ENCODE results near the gene C13orf42. TPM values are rescaled to one million over a fixed set of nuclear protein-coding genes. Genes with fewer than 3 reads are reported as not detected.

The C13orf42 gene
- polyA plus RNA-seq, 2 of the 4 experiments (the other 2 are of a cell fraction) = not detected

DNA sequence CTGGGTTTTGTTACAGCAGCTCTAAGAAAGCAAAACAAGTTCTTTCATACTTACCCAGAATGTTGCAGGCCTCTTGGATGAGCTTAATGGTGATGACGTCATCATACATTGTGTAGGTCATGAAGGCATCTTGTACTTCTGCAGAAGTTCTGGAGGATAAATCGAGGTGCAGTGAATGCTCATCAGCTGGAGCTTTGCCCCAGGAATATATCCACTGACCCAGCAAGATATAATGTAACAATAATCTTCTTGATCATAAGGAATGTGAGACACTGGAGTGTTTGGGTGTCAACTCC lies 63.0 kb downstream of the C13orf42 start:
- H3K4me3 ChIP-seq = no peak overlapping the region
- H3K4me2 ChIP-seq = no peak overlapping the region
- ChIA-PET CTCF (interaction anchor here (0.8 kb wide), 1 partner anchor 1050 kb away, joined by 3 read pairs; no protein-coding TSS in a partner anchor), POLR2A (no interaction called here)
- H3K27ac ChIP-seq = no peak overlapping the region
- no peak for DNase-seq (ENCODE audit: low read depth in 1 of 2, low spot score in 1 of 2)
- H3K4me1 ChIP-seq = no peaks in the 10 kb centered on the region
- ATAC-seq = no peak
- TF ChIP-seq NFE2L2 (conservative IDR thresholded peaks at IDR 0.05; ENCODE audit: low read length) (no peak), FOSB (CRISPR knock-in tag; IDR thresholded peaks at IDR 0.05) (no peak), TP53 (CRISPR knock-in tag; IDR thresholded peaks at IDR 0.05) (no peak), TFCP2L1 (CRISPR knock-in tag; IDR thresholded peaks at IDR 0.05) (no peak), GATA3 (IDR thresholded peaks at IDR 0.05; ENCODE audit: borderline replicate concordance) (no peak), FOXS1 (CRISPR knock-in tag; IDR thresholded peaks at IDR 0.05) (no peak), CBX8 (IDR thresholded peaks at IDR 0.05) (no peak), ZSCAN20 (CRISPR knock-in tag; IDR thresholded peaks at IDR 0.05) (no peak), USF2 (IDR thresholded peaks at IDR 0.05) (no peak), RNF2 (IDR thresholded peaks at IDR 0.05; ENCODE audit: borderline replicate concordance, low read depth) (no peak), HOXB5 (CRISPR knock-in tag; IDR thresholded peaks at IDR 0.05) (no peak), ELK1 (IDR thresholded peaks at IDR 0.05; ENCODE audit: low read depth, low read length) (no peak), SMC3 (IDR thresholded peaks at IDR 0.05) (no peak), ESRRA (IDR thresholded peaks at IDR 0.05; ENCODE audit: borderline replicate concordance, low read length) (no peak), HOXA7 (CRISPR knock-in tag; IDR thresholded peaks at IDR 0.05) (no peak), CTCF (IDR thresholded peaks at IDR 0.05) (no peak)
- TF ChIP-seq, protein P1, sequence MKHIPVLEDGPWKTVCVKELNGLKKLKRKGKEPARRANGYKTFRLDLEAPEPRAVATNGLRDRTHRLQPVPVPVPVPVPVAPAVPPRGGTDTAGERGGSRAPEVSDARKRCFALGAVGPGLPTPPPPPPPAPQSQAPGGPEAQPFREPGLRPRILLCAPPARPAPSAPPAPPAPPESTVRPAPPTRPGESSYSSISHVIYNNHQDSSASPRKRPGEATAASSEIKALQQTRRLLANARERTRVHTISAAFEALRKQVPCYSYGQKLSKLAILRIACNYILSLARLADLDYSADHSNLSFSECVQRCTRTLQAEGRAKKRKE (CRISPR knock-in tag; IDR thresholded peaks at IDR 0.05; ENCODE audit: low read depth) = no peak
- TF ChIP-seq, protein P2, sequence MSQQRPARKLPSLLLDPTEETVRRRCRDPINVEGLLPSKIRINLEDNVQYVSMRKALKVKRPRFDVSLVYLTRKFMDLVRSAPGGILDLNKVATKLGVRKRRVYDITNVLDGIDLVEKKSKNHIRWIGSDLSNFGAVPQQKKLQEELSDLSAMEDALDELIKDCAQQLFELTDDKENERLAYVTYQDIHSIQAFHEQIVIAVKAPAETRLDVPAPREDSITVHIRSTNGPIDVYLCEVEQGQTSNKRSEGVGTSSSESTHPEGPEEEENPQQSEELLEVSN (IDR thresholded peaks at IDR 0.05; ENCODE audit: borderline replicate concordance, low read depth) = no peak
- WGBS (ENCODE audit: missing lambda C conversion rate) = 71% methylated on average over 2 of the region's 2 CpGs
- FAIRE-seq = no peak
- no peaks in the 10 kb centered on the region for H3K9me3 ChIP-seq

- no peak overlapping the region for H3K27ac ChIP-seq
- no peak overlapping the region for H3K4me3 ChIP-seq
- CTCF ChIA-PET = interaction anchor here (0.8 kb wide), 1 partner anchor 1050 kb away, joined by 3 read pairs; no protein-coding TSS in a partner anchor
- 77% methylated on average over 6 of the region's 6 CpGs for WGBS (ENCODE audit: missing lambda C conversion rate)
- DNase-seq (ENCODE audit: low read depth in 1 of 2, low spot score in 1 of 2) = no peak
- no peaks in the 10 kb centered on the region for H3K9me3 ChIP-seq
- FAIRE-seq = no peak
- TF ChIP-seq TP53 (CRISPR knock-in tag; IDR thresholded peaks at IDR 0.05) (no peak), EHF (CRISPR knock-in tag; IDR thresholded peaks at IDR 0.05) (no peak), SREBF2 (IDR thresholded peaks at IDR 0.05) (no peak), TFCP2L1 (CRISPR knock-in tag; IDR thresholded peaks at IDR 0.05) (no peak), MAFK (IDR thresholded peaks at IDR 0.05; ENCODE audit: partially characterized antibody) (no peak), NR3C1 (IDR thresholded peaks at IDR 0.05) (no peak)
- H3K4me2 ChIP-seq = no peak overlapping the region
- H3K4me1 ChIP-seq = no peaks in the 10 kb centered on the region
- no peak for ATAC-seq
- POLR2A ChIA-PET = no interaction called here
These were observed 63.5 kb downstream of the C13orf42 start for GRCh38 chr13:51047434-51048165.
